Stimulated activated CD4-positive, alpha-beta T cell treated with anti-CD3 and anti-CD28 coated beads, Interleukin-15, amount 100 ng/mL, for 1 hour (primary cell): Measurements from ENCODE around the gene ZNF628.
"Not testable (repeated sequence)": the region's sequence is repeated elsewhere in the genome, so short reads cannot be mapped to it uniquely, and the experiment has no call there.

Experiments
- DNase-seq, 2 donors: peaks; one replicate each; pipeline ENCODE4 v3.0.0-alpha.2; 2020; ENCODE audit warnings: low read depth in 1 of 2, low spot score in 1 of 2

Gene ZNF628

GRCh38 chr19:55476100-55476775 lies at the start of gene ZNF628:
Gene ZNF628, plus strand, starts transcription at chr19:55476617. Its CDS starts 3,294 bp downstream, at chr19:55479911.
- peak; percentile 95 to 96 for DNase-seq

- DNase-seq, result no peak
These were observed 45.2 kb upstream of the ZNF628 start for GRCh38 chr19:55431183-55431582.

- DNase-seq, result no peak
These were observed 44.0 kb upstream of the ZNF628 start for GRCh38 chr19:55432241-55432959.

GRCh38 chr19:55433292-55433691 lies 43.1 kb upstream of the ZNF628 start:
- DNase-seq, result no peak

DNA sequence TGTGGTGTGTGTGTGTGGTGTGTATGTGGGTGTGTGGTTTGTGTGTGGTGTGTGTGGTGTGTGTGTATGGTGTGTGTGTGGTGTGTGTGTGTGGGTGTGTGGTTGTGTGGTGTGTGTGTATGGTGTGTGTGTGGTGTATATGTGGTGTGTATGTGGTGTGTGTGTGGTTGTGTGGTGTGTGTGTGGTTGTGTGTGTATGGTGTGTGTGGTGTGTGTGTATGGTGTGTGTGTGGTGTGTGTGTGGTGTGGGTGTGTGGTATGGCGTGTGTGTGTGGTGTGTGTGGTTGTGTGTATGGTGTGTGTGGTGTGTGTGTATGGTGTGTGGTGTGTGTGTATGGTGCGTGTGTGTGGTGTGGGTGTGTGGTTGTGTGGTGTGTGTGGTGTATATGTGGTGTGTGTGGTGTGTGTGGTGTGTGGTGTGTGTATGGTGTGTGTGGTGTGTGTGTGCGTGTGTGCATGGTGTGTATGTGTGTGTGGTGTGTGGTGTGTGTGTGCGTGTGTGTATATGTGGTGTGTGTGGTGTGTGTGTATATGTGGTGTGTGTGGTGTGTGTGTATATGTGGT lies 42.0 kb upstream of the ZNF628 start:
- DNase-seq, result no peak

DNA sequence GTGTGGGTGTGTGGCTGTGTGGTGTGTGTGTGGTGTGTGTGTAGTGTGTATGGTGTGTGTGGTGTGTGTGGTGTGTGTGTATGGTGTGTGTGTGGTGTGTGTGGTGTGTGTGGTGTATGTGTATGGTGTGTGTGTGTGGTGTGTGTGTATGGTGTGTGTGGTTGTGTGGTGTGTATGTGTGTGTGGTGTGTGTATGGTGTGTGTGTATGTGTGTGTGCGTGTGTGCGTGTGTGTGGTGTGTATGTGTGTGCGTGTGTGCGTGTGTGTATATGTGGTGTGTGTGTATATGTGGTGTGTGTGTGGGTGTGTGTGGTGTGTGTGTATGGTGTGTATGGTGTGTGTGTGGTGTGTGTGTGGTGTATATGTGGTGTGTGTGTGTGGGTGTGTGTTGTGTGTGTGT lies 41.4 kb upstream of the ZNF628 start:
- DNase-seq, result no peak

GRCh38 chr19:55436847-55437246 lies 39.6 kb upstream of the ZNF628 start:
- DNase-seq, result no peak

DNA sequence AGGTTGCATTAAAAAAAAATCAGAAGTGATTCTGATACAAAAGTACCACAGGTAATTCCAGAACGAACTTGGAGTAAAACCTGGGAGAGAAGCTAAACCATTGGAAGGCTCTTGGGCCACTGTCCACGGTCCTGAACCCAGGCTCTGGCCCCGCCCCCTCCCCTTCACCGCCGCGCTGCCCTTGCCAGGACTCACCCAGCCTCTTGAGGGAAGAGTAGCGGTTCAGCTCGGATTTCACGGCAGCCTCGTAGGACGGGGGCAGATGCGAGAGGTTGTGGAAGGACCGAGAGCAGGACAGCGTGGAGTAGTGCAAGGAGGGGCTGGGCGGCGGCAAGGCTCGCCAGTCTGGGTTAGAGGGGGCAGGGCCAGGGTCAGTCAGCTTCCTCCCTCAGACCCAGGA lies 39.0 kb upstream of the ZNF628 start:
- DNase-seq, result no peak

- DNase-seq, result no peak
These were observed 37.4 kb upstream of the ZNF628 start for GRCh38 chr19:55439052-55439451.

GRCh38 chr19:55440411-55441105 lies 35.9 kb upstream of the ZNF628 start:
- no peak for DNase-seq

DNA sequence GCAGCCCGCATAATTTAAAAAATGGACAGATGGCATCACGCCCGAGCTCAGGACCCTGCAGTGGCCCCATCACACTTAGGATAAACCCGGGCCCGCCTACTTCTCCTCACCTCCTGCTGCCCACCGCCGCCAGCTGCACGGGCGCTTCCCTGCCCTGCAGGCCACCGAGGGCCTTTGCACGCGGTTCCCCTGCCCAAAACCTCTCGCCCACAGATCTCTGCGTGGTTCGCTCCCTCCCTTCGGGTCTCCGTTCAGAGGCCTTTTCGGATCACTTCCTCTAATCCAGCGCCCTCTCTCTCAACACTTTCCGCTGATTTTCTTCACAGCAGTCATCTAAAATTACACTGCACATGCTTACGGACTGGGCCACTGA lies 35.1 kb upstream of the ZNF628 start:
- no peak for DNase-seq

- DNase-seq, result no peak
These were observed 34.6 kb upstream of the ZNF628 start for GRCh38 chr19:55441692-55442321.

GRCh38 chr19:55442372-55442961 lies 34.0 kb upstream of the ZNF628 start:
- no peak for DNase-seq

DNA sequence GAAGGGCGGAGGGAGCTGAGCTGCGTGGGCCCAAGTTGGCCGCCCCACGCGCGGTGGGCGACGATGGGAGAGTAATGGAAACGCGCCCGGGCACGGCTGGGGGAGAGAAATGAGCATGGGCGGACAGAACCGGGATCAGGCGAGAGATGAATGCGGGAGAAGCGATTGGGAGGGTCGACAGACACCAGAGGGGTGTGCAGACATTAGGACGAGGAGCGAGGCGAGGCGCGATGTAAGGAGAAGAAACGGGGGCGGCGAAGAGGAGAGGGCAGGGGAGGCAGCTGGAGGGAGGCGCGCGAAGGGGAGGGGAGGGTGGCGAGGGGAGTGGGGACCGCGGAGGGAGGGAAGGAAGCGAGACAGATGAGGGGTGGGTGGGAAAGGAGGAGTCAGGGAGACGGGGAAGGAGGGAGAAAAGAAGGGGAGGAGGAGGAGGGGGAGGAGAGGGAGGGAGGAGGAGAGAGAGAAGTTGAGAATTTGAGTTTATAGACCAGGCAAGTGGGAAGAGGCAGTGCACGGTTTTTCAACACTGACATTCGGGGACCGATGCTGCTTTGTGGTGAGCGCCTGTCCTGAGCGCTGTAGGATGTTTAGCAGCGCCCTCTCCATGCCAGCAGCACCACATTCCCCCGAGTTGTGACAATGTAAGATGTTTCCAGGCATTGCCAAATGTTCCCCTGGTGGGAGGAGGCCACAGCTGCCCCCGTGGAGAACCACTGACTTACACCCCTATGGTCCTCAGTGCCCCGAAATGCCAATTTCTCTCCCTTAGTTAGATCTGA lies 33.2 kb upstream of the ZNF628 start, which contains the start of gene SHISA7:
SHISA7 (minus strand) TSS at position 256 of the 779 bp plus-strand sequence. CDS start 437 bp downstream, outside the sequence.
- no peak for DNase-seq

DNA sequence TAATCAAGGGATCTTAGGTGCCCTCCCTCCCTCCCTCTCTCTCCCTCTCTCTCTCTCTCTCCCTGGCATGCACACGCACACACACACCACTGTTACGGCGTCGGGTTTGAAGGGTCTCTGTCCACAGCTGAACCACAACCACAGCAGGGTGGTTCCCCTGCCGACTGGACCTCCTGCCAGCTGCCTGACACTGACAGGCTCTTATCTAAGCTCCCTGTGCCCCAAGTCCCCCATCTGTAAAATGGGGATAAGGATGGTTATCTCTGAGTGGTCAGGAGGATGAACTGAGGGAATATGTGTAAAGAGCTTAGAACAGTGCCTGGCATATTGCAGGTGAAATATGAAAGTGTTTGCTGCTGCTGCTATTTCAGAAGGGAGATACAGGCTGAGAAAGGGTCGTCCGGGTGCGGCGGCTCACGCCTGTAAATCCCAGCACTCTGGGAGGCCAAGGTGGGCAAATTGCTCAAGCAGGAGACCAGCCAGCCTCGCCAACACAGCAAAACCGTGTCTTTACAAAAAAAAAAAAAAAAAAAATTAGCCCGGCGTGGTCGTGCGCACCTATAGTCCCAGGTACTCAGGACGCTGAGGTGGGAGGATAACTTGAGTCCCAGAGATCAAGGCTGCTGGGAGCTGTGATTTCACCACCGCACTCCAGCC lies 32.5 kb upstream of the ZNF628 start:
- DNase-seq, result no peak

- no peak for DNase-seq
These were observed 31.8 kb upstream of the ZNF628 start for GRCh38 chr19:55444646-55445045.

- DNase-seq, result no peak
These were observed 30.4 kb upstream of the ZNF628 start for GRCh38 chr19:55446060-55446459.

- no peak for DNase-seq
These were observed 28.8 kb upstream of the ZNF628 start for GRCh38 chr19:55447421-55448174.

DNA sequence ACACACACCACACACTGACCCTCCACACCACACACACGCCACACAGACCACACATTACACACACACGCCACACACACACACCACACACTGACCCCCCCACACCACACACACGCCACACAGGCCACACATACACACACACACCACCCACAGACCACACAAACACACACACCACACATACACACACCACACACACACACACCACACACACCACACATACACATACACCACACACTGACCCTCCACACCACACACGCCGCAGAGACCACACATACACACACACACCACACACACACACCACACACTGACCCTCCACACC lies 28.3 kb upstream of the ZNF628 start:
- DNase-seq, result not testable (repeated sequence)
